ENCODE data around the gene CCDC69. TPM values are rescaled to one million over a fixed set of nuclear protein-coding genes. Genes with fewer than 3 reads are reported as not detected.
A peak's percentile ranks its signal among the peaks of the same experiment; 100 is the strongest.
"Not testable (repeated sequence)": the region's sequence is repeated elsewhere in the genome, so short reads cannot be mapped to it uniquely, and the experiment has no call there.

CCDC69 gene
- polyA plus RNA-seq, 4 donors: 5.6 to 48.0 (median 28.0) TPM

- Histone ChIP-seq H3K4me1 (ENCODE audit: control insufficient read depth in 3 of 3, insufficient read depth in 2 of 3, low read depth in 1 of 3, low read length in 2 of 3) (no peaks in the 10 kb centered on the region), H3K27me3 (ENCODE audit: control insufficient read depth in 3 of 3, insufficient read depth in 3 of 3, low read length in 3 of 3) (no peaks in the 10 kb centered on the region), H3K27ac (ENCODE audit: low read depth in 1 of 3, low read length in 2 of 3) (no peak overlapping the region), H3K36me3 (ENCODE audit: control insufficient read depth in 3 of 3, insufficient read depth in 2 of 3, low read depth in 1 of 3, low read length in 3 of 3) (peaks cover 0 to 46% (median 0%) of the 10 kb centered on the region in 3 donors), H3K4me3 (ENCODE audit: low read depth in 1 of 3, low read length in 3 of 3) (no peak overlapping the region), H3K9me3 (ENCODE audit: control insufficient read depth in 2 of 2, insufficient read depth in 1 of 2, low read depth in 1 of 2, low read length in 1 of 2) (no peaks in the 10 kb centered on the region)
- no peak for DNase-seq
- FAIRE-seq: no peak
- 78 to 81% (median 78%) methylated on average over 4 of the region's 4 CpGs for WGBS, 3 donors
Measured at GRCh38 chr5:151181818-151182523, 41.9 kb downstream of the CCDC69 start.

GRCh38 chr5:151180291-151180690 is 43.6 kb downstream of the CCDC69 start:
- no peak for DNase-seq
- Histone ChIP-seq H3K9me3 (ENCODE audit: control insufficient read depth in 2 of 2, insufficient read depth in 1 of 2, low read depth in 1 of 2, low read length in 1 of 2) (no peaks in the 10 kb centered on the region), H3K27me3 (ENCODE audit: control insufficient read depth in 3 of 3, insufficient read depth in 3 of 3, low read length in 3 of 3) (no peaks in the 10 kb centered on the region), H3K4me1 (ENCODE audit: control insufficient read depth in 3 of 3, insufficient read depth in 2 of 3, low read depth in 1 of 3, low read length in 2 of 3) (no peaks in the 10 kb centered on the region), H3K36me3 (ENCODE audit: control insufficient read depth in 3 of 3, insufficient read depth in 2 of 3, low read depth in 1 of 3, low read length in 3 of 3) (peaks cover 0 to 34% (median 0%) of the 10 kb centered on the region in 3 donors), H3K4me3 (ENCODE audit: low read depth in 1 of 3, low read length in 3 of 3) (no peak overlapping the region), H3K27ac (ENCODE audit: low read depth in 1 of 3, low read length in 2 of 3) (no peak overlapping the region)
- WGBS, 3 donors: 75 to 90% (median 83%) methylated on average over 6 of the region's 6 CpGs
- no peak for FAIRE-seq

- H3K36me3 ChIP-seq (ENCODE audit: control insufficient read depth in 3 of 3, insufficient read depth in 2 of 3, low read depth in 1 of 3, low read length in 3 of 3): peaks cover 0 to 27% (median 0%) of the 10 kb centered on the region in 3 donors
- DNase-seq (no peak), FAIRE-seq (no peak)
- no peaks in the 10 kb centered on the region for H3K27me3 ChIP-seq (ENCODE audit: control insufficient read depth in 3 of 3, insufficient read depth in 3 of 3, low read length in 3 of 3)
- no peak overlapping the region for H3K27ac ChIP-seq (ENCODE audit: low read depth in 1 of 3, low read length in 2 of 3)
- no peaks in the 10 kb centered on the region for H3K4me1 ChIP-seq (ENCODE audit: control insufficient read depth in 3 of 3, insufficient read depth in 2 of 3, low read depth in 1 of 3, low read length in 2 of 3)
- H3K9me3 ChIP-seq (ENCODE audit: control insufficient read depth in 2 of 2, insufficient read depth in 1 of 2, low read depth in 1 of 2, low read length in 1 of 2): no peaks in the 10 kb centered on the region
- WGBS, 3 donors: 92 to 94% (median 93%) methylated on average over 4 of the region's 4 CpGs
- H3K4me3 ChIP-seq (ENCODE audit: low read depth in 1 of 3, low read length in 3 of 3): no peak overlapping the region
Measured at GRCh38 chr5:151179489-151179840, 44.4 kb downstream of the CCDC69 start.

- Histone ChIP-seq H3K4me3 (ENCODE audit: low read depth in 1 of 3, low read length in 3 of 3) (no peak overlapping the region), H3K27ac (ENCODE audit: low read depth in 1 of 3, low read length in 2 of 3) (no peak overlapping the region), H3K27me3 (ENCODE audit: control insufficient read depth in 3 of 3, insufficient read depth in 3 of 3, low read length in 3 of 3) (no peaks in the 10 kb centered on the region), H3K4me1 (ENCODE audit: control insufficient read depth in 3 of 3, insufficient read depth in 2 of 3, low read depth in 1 of 3, low read length in 2 of 3) (no peaks in the 10 kb centered on the region), H3K36me3 (ENCODE audit: control insufficient read depth in 3 of 3, insufficient read depth in 2 of 3, low read depth in 1 of 3, low read length in 3 of 3) (peaks cover 0 to 23% (median 0%) of the 10 kb centered on the region in 3 donors), H3K9me3 (ENCODE audit: control insufficient read depth in 2 of 2, insufficient read depth in 1 of 2, low read depth in 1 of 2, low read length in 1 of 2) (no peaks in the 10 kb centered on the region)
- 85 to 95% (median 86%) methylated on average over 5 of the region's 5 CpGs for WGBS, 3 donors
- FAIRE-seq (no peak), DNase-seq (no peak)
Measured at GRCh38 chr5:151178777-151179488, 45.0 kb downstream of the CCDC69 start.

GRCh38 chr5:151178372-151178771 is 45.5 kb downstream of the CCDC69 start:
- Histone ChIP-seq H3K9me3 (ENCODE audit: control insufficient read depth in 2 of 2, insufficient read depth in 1 of 2, low read depth in 1 of 2, low read length in 1 of 2) (no peaks in the 10 kb centered on the region), H3K27me3 (ENCODE audit: control insufficient read depth in 3 of 3, insufficient read depth in 3 of 3, low read length in 3 of 3) (no peaks in the 10 kb centered on the region), H3K27ac (ENCODE audit: low read depth in 1 of 3, low read length in 2 of 3) (no peak overlapping the region), H3K4me3 (ENCODE audit: low read depth in 1 of 3, low read length in 3 of 3) (no peak overlapping the region), H3K36me3 (ENCODE audit: control insufficient read depth in 3 of 3, insufficient read depth in 2 of 3, low read depth in 1 of 3, low read length in 3 of 3) (peaks cover 0 to 19% (median 0%) of the 10 kb centered on the region in 3 donors), H3K4me1 (ENCODE audit: control insufficient read depth in 3 of 3, insufficient read depth in 2 of 3, low read depth in 1 of 3, low read length in 2 of 3) (no peaks in the 10 kb centered on the region)
- FAIRE-seq (no peak), DNase-seq (no peak)
- 95 to 96% (median 96%) methylated on average over 1 of the region's 1 CpG for WGBS, 3 donors

- not testable (repeated sequence) for H3K27ac ChIP-seq (ENCODE audit: low read depth in 1 of 3, low read length in 2 of 3); H3K36me3 ChIP-seq (ENCODE audit: control insufficient read depth in 3 of 3, insufficient read depth in 2 of 3, low read depth in 1 of 3, low read length in 3 of 3); H3K27me3 ChIP-seq (ENCODE audit: control insufficient read depth in 3 of 3, insufficient read depth in 3 of 3, low read length in 3 of 3); H3K4me1 ChIP-seq (ENCODE audit: control insufficient read depth in 3 of 3, insufficient read depth in 2 of 3, low read depth in 1 of 3, low read length in 2 of 3); DNase-seq; FAIRE-seq; H3K4me3 ChIP-seq (ENCODE audit: low read depth in 1 of 3, low read length in 3 of 3); H3K9me3 ChIP-seq (ENCODE audit: control insufficient read depth in 2 of 2, insufficient read depth in 1 of 2, low read depth in 1 of 2, low read length in 1 of 2)
- 56 to 94% (median 90%) methylated on average over 5 of the region's 5 CpGs for WGBS, 3 donors
Measured at GRCh38 chr5:151176268-151176667, 47.6 kb downstream of the CCDC69 start.

GRCh38 chr5:151174612-151175101 is 49.2 kb downstream of the CCDC69 start:
- no peaks in the 10 kb centered on the region for H3K27me3 ChIP-seq (ENCODE audit: control insufficient read depth in 3 of 3, insufficient read depth in 3 of 3, low read length in 3 of 3)
- no peak overlapping the region for H3K27ac ChIP-seq (ENCODE audit: low read depth in 1 of 3, low read length in 2 of 3)
- peaks cover 0 to 2% (median 0%) of the 10 kb centered on the region in 3 donors for H3K36me3 ChIP-seq (ENCODE audit: control insufficient read depth in 3 of 3, insufficient read depth in 2 of 3, low read depth in 1 of 3, low read length in 3 of 3)
- peaks cover 0 to 4% (median 0%) of the 10 kb centered on the region in 3 donors for H3K4me1 ChIP-seq (ENCODE audit: control insufficient read depth in 3 of 3, insufficient read depth in 2 of 3, low read depth in 1 of 3, low read length in 2 of 3)
- DNase-seq (peak in 1 of 2 donors; percentile 25), FAIRE-seq (no peak)
- no peaks in the 10 kb centered on the region for H3K9me3 ChIP-seq (ENCODE audit: control insufficient read depth in 2 of 2, insufficient read depth in 1 of 2, low read depth in 1 of 2, low read length in 1 of 2)
- H3K4me3 ChIP-seq (ENCODE audit: low read depth in 1 of 3, low read length in 3 of 3): no peak overlapping the region
- 71 to 78% (median 73%) methylated on average over 11 to 15 of the region's 15 CpGs for WGBS, 3 donors

GRCh38 chr5:151173711-151174611 is 49.9 kb downstream of the CCDC69 start:
- DNase-seq (no peak), FAIRE-seq (no peak)
- H3K36me3 ChIP-seq (ENCODE audit: control insufficient read depth in 3 of 3, insufficient read depth in 2 of 3, low read depth in 1 of 3, low read length in 3 of 3): peaks cover 0 to 2% (median 0%) of the 10 kb centered on the region in 3 donors
- no peaks in the 10 kb centered on the region for H3K27me3 ChIP-seq (ENCODE audit: control insufficient read depth in 3 of 3, insufficient read depth in 3 of 3, low read length in 3 of 3)
- H3K4me1 ChIP-seq (ENCODE audit: control insufficient read depth in 3 of 3, insufficient read depth in 2 of 3, low read depth in 1 of 3, low read length in 2 of 3): peaks cover 0 to 4% (median 0%) of the 10 kb centered on the region in 3 donors
- H3K9me3 ChIP-seq (ENCODE audit: control insufficient read depth in 2 of 2, insufficient read depth in 1 of 2, low read depth in 1 of 2, low read length in 1 of 2): no peaks in the 10 kb centered on the region
- WGBS, 3 donors: 88 to 90% (median 88%) methylated on average over 11 of the region's 11 CpGs
- H3K4me3 ChIP-seq (ENCODE audit: low read depth in 1 of 3, low read length in 3 of 3): no peak overlapping the region
- no peak overlapping the region for H3K27ac ChIP-seq (ENCODE audit: low read depth in 1 of 3, low read length in 2 of 3)
